HCT116 (cell line): ENCODE measurements around the gene CEP70. TPM values are rescaled to one million over a fixed set of nuclear protein-coding genes. Genes with fewer than 3 reads are reported as not detected.

Source experiments
- total RNA-seq: library from RNA; stranded (reverse); gene quantifications from one replicate; pipeline ENCODE4 v1.2.1, GENCODE V29; 2021; ENCODE audit not compliant: unreplicated experiment

The CEP70 gene
- total RNA-seq, 1 experiment from 2014 or later = 38.7 TPM

Other genes with a start within 250 kb of the CEP70 start
- gene MRAS, start 245.7 kb downstream of the CEP70 start, total RNA-seq = 13.5 TPM
- gene ESYT3, start 159.6 kb downstream of the CEP70 start, total RNA-seq = 0.05 TPM
- 12.2 TPM for gene FAIM, start 14.5 kb upstream of the CEP70 start, total RNA-seq
- 44.3 TPM for gene PIK3CB, start 240.7 kb upstream of the CEP70 start, total RNA-seq